A673 (cell line): Measurements from ENCODE around the gene LTN1.

Experiments
- EZH2 ChIP-seq: fragments of 200-600 bp; sonication (generic); IDR thresholded peaks from 2 replicates; pipeline ENCODE4 v1.6.1; 2017; ENCODE audit warnings: borderline replicate concordance, low read depth, mild to moderate bottlenecking, mixed read lengths, antibody characterized with exemption, low read length; ENCODE audit not compliant: poor library complexity, severe bottlenecking
- TF ChIP-seq, protein P1 (sequence below): fragments of 300-800, 200-600 bp; sonication (generic); conservative IDR thresholded peaks from 2 replicates; pipeline ENCODE4 v1.5.1; 2017; ENCODE audit warnings: low read depth, mild to moderate bottlenecking, antibody characterized with exemption, low read length, moderate library complexity, mixed read lengths

DNA sequence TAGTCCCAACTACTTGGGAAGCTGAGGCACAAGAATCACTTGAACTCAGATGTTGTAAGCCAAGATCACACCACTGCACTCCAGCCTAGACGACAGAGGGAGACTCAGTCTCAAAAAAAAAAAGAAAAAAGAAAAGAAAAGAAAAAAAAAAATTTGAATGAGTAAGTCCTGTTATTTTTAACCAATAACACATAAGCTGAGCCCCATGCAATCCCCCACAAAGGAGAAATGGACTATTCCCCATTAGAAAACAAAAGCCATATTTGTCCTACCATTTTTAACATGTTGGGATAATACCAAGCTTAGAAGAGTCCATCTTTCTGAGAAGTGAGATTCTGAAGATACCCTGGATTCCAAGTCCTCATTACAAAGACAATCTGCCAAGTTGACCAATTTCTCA is 32.4 kb downstream of the LTN1 start:
- TF ChIP-seq, protein P1, sequence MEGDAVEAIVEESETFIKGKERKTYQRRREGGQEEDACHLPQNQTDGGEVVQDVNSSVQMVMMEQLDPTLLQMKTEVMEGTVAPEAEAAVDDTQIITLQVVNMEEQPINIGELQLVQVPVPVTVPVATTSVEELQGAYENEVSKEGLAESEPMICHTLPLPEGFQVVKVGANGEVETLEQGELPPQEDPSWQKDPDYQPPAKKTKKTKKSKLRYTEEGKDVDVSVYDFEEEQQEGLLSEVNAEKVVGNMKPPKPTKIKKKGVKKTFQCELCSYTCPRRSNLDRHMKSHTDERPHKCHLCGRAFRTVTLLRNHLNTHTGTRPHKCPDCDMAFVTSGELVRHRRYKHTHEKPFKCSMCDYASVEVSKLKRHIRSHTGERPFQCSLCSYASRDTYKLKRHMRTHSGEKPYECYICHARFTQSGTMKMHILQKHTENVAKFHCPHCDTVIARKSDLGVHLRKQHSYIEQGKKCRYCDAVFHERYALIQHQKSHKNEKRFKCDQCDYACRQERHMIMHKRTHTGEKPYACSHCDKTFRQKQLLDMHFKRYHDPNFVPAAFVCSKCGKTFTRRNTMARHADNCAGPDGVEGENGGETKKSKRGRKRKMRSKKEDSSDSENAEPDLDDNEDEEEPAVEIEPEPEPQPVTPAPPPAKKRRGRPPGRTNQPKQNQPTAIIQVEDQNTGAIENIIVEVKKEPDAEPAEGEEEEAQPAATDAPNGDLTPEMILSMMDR, result no peak
- TF ChIP-seq EZH2, result no peak
